Measurements from ENCODE around the gene MRPL19.

The MRPL19 gene

DNA sequence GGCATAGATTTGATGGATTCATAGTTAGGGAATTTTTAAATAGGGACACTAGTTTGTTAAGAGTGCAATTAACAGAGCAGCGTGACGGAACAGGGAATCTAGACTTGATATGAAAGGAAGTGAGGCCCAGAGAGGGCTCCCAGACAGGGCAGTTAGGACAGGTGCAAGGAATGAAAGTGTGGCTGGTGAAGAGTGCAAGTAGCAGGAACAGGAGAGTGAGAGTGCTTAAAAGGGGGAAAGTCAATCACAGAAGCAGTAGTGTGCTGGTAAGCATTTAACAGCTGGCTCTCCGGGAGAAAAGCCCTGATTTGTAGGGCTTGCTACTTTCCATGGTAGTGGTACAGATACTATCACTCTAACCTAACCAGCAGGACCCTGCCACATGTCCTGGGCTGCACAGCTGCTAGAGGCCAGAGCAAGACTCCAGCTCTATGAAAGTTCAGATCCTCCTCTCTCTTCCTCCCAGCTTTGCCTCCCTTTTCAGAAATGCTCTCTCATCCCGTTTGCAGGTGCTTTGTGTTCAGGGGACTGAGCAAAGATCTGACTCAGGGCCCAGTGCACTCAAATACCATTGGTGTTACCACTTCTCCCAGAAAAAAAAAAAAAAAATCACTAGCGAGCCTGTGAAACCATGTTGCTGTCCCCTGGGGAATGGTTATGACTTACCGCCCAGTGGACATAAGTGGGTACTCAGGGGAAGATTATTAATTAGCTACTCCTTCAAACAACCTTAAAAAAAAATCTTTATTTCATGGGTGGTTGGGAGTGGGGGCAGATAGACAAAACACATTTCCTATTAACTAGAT, 82.2 kb downstream of the MRPL19 start:
- no peak for DNase-seq (ENCODE audit: low read depth in 2 of 3, low spot score in 1 of 3)

DNA sequence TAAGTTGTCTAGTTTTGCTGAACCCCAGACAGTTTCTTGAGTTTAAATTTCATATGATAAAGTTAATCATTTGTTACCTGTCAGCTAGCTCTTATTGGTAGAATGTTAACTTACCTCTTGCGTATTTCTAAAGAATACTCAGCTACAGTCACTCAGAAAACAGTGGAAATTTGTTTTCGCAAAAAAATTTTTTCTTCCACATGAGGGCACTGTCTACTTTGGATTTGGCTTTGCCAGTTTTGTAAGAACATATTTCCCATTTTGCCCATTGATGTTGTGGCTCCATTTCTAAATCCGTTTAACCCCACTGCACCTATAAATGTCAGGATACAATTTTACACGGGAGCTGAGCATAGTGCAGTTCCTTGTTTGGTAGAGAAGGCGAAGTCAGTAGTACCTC, 83.3 kb downstream of the MRPL19 start:
- DNase-seq (ENCODE audit: low read depth in 2 of 3, low spot score in 1 of 3) = no peak

DNA sequence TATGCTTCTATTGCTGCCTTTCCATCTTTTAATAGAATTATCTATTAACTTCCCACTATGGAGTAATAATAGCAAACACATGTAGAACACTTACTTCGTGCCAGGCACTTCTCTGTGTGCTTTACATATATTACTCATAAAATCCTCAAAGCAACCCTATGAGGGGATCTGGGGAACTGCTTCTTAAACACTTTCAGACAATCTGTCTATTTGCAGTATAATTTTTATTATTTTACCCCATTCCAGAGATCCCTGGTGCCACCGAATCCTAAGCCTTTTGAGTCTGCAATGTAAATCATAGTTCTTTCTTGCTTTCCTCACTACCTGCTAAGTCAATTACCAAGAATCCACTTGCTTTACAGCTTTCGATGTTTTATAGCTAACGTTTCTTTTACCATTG, 89.7 kb downstream of the MRPL19 start:
- no peak for DNase-seq (ENCODE audit: low read depth in 2 of 3, low spot score in 1 of 3)

DNA sequence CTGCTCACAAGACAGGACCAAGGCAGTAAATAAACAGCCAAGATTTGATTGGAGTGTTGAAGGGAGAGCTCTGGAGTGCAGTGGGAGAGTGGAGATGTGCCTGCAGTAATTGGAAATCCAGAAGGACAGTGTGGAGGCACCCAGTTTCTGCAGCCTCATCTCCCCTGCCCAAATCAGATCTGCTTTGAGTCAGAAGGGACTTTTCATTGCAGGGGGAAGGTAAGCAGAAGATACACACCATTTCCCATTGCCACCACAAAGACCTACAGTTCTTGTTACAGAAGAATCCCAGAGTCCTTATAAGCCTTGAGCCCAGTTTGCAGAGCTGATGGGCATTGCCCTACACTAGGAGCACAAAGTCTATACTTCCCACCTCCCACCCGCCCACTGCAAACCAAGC, 91.4 kb downstream of the MRPL19 start:
- no peak for DNase-seq (ENCODE audit: low read depth in 2 of 3, low spot score in 1 of 3)
